GM18511 (cell line): Measurements from ENCODE around the gene MYF5.

Experiments
- ATAC-seq: cut with Tn5 transposase; IDR thresholded peaks from one replicate; pipeline ENCODE4 v1.9.1; 2021; ENCODE audit warnings: mild to moderate bottlenecking, moderate library complexity; ENCODE audit not compliant: unreplicated experiment

Gene MYF5

DNA sequence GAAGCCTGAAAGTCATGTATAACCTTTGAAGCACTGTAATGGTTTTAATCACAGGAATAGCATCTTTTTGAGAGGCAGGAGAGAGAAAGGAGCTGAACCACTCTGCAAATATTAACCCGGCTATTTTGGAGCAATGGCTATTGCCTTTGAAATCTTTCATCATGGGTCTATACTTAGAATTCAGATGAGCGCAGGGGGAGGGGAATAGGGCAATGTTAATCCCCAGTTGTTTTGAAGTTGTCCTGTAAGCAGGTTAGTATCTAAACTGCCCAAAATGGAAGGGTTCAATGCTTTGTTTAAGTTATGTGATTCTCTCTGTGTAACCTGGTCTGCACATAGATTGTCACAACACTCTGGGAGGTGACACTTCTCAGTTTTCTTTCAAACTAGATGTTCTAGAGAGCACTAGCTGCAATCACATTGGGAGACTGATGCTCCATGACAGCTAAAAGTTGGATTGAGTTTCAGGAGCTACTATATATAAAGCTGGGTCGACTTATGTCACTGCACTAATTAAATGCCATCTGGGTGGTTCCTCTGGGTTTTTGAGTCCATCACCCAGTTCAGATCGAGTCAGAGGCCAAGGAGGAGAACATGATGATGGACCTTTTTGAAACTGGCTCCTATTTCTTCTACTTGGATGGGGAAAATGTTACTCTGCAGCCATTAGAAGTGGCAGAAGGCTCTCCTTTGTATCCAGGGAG is 9.4 kb upstream of the MYF5 start, which contains the start of gene MYF6:
MYF6 (plus strand) TSS at position 509 of the 704 bp plus-strand sequence; CDS start at position 595, 86 bp downstream.
- no peak for ATAC-seq

DNA sequence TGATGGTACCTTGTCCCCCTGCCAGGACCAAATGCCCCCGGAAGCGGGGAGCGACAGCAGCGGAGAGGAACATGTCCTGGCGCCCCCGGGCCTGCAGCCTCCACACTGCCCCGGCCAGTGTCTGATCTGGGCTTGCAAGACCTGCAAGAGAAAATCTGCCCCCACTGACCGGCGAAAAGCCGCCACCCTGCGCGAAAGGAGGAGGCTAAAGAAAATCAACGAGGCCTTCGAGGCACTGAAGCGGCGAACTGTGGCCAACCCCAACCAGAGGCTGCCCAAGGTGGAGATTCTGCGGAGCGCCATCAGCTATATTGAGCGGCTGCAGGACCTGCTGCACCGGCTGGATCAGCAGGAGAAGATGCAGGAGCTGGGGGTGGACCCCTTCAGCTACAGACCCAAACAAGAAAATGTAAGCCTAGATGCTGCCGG is 8.9 kb upstream of the MYF5 start:
- ATAC-seq = no peak

DNA sequence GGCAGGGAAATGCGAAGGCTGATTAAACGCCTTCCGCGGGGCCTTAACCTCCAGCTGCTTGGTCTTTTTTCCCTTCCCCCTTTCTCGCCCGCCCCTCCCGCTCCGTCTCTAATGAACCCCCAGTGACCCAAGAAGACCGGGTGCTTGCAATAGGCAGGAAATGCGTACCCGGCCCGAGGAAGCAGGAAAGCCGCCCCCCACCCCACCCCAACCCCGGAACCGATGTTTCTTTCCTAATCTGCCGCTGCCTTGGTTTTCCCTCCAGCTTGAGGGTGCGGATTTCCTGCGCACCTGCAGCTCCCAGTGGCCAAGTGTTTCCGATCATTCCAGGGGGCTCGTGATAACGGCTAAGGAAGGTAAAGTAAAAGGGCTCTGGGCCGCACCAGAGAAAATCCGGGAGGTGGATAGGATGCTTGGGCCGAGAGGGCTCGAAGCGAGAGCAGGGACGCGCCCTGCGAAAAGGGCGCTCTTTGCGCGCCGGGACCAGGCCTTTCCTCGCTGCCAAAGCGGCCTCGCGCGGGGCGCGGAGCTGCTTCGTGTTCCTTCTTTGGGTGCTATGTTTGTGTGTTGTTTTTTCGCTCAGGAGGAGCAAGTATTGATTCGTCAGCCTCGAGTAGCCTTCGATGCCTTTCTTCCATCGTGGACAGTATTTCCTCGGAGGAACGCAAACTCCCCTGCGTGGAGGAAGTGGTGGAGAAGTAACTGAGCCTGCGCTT is 8.3 kb upstream of the MYF5 start:
- no peak for ATAC-seq

DNA sequence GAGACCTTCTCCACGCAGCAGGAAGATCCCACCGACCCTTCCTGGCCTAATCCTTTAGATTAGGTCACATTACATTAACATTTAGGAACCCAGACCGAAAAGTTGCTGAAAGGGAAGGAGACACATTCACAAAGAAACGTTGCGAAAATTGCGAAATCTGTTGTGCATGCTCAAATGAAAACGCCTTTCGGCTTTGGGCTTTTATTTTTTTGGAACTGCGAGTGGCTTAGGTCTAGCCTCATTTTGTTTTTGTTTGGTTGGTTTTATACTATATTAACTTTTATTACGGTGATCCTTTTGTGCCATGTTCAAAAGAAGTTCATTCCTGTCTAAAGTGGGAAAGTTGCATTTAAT is 7.8 kb upstream of the MYF5 start:
- no peak for ATAC-seq

DNA sequence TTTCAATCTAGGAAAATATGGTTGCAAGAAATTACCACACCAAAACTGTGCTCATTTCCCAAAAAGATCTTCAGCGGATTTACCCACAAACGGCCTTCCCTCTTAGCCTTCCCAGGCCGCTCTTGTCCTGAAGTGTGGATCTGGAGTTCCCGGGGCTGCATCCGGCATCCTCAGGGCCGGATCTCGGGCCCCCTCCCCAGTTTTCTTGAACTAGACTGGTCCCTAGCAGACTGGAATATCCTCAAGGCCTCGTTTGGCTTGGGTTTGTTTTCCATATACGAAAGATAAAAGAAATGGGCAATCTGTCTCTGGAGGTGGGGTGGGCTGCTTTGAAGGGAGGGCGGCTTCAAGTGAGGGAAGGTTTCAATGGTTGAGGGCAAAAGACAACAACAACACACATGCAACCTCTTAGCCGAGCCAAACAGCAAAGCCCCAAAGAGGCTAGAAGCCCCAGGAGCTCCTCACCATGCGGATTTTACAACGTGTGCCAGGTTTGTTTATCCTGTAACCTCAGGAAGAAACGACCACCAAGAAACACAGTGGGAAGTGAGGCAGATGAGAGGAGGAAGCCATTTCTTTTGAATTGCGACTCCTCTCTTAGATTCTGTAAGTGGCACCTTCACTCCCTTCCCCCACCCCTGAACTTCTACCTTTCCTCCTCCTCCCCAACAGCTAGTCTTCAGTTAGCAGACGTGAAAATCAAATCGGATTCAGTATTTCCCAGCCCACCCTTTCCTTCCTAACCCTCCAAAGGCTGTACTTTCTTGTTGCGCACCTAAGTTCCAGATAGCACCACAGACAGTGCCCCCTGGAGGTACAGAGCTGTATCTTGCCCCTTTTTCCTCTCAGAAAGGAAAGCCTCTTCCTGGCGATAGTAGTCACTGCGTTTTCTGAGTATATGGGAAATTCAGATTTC is 6.6 kb upstream of the MYF5 start:
- ATAC-seq = peak; percentile 65

DNA sequence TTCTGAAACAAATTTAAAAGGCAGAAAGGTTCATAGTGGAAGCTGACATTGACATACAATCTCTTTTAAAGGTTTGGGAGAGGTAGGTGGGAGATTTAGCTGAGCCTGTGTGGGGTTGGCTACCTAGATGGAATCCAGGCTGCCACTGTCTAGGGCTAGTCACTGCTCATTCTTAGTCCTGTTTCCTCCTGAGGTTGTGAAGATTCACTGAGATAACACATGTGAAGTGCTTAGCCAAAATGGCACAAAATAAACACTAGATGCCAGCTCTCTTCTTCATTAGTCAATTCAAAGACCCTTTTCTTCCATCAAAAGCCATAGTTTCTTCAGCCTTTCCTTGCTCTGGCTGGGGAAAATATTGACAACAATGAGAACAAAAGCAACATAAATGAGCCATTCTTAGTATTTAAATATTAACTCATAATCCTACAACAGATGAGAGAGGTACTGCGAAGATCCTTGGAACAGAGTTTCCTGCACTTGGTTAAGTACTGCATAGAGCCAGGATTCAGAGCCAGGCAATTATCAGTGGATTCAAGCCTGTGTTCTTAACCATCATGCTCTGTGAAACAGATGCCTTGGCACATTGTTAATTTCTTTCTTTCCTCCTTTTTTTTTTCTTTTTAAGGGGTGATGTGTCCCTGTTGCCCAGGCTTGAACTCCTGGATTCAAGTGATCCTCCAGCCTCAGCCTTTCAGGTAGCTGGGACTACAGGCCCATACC is 5.8 kb upstream of the MYF5 start:
- peak; percentile 28 for ATAC-seq

DNA sequence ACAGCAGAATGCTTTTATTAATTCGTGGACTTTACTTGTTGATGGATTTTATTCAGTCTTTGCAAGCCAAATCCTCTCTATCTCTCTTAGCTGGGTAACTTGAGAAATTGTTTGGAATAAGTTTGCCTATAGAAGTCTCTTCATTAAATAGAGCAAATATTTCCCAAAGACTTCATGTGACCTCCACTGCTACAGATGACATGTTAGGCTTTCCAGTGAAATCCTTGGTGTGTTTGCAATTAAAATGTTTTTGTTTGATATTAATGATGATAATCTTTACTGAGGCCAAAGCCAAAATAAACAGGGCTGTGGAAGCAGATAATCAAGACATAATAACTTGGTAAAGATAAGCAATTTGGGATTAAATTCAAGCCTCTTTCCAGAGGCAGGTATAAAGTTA is 4.8 kb upstream of the MYF5 start:
- ATAC-seq = no peak

DNA sequence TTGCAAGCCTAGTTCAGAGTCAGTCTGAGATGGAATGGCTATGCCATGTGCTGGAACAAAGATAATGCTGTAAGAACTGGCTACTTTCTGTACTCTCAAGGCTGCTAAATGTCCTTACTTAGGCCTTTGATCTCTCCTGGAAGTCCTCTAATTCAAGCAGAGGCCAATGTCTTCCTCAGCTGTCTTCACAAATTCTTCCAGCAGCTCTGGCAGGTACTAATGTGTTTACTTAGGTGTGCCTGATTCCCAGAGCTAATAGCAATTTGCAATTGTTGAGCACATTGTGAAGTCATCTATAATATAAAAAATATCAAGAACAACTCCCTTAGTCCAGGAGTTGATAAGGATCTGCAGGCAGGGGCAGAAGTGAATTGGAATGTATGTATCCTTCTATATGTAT is 3.8 kb upstream of the MYF5 start:
- ATAC-seq = no peak

DNA sequence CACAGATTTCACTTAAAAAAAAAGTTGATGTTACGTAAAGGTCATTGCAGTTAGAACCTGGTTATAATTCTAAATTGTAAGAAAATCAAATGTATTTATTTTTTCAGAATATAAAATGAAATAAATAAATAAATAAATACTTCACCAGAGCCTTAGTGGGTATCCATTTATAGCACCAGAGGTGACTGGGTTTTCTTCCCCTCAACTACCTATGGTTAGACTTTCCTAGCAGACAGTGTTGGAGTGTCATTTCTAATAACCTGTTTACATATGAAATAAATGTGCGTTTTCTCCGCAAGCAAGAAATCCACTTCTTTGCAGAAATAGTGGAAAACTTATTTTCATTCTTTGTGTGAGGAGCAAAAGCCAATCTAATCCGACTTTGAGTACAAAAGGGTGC is 3.3 kb upstream of the MYF5 start:
- ATAC-seq = no peak

DNA sequence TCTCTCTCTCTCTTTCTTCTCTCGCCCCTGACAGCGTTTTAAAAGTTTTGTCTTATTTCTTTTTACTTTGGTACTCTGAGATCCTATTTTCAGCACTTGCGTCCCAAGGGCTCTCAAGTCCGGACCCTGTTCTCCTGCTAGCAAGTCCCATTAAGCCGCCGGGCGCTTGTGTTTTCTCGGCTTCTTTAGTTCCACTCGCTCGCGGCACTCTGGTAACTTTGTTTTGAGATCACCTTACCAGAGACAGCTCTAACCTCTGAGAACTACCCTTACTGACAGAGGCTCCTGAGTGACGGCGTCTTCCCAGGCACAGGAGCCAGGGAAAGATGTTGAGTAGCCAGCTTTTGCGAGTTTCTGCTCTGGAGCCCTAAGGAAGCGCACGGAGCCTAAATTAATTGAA is 2.7 kb upstream of the MYF5 start:
- no peak for ATAC-seq

DNA sequence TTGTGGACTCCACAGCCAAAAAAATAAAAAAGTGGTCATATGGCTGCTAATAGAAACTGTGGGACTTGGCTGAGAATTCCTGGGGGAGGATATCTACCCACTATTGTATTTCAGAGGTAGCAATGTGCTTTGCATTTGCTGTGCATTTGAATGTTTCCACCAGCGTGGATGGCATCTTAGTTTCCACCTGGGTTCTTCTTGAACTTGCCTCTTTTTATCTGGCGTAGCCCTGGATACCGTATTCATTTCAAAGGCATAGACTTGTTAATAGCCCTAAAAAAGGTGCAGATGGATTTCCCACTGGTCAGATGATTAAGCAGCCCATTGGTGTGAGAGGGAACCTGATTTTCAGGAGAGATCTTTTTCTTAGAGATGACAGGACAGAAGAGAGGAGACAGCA is 1.9 kb upstream of the MYF5 start:
- ATAC-seq = no peak

DNA sequence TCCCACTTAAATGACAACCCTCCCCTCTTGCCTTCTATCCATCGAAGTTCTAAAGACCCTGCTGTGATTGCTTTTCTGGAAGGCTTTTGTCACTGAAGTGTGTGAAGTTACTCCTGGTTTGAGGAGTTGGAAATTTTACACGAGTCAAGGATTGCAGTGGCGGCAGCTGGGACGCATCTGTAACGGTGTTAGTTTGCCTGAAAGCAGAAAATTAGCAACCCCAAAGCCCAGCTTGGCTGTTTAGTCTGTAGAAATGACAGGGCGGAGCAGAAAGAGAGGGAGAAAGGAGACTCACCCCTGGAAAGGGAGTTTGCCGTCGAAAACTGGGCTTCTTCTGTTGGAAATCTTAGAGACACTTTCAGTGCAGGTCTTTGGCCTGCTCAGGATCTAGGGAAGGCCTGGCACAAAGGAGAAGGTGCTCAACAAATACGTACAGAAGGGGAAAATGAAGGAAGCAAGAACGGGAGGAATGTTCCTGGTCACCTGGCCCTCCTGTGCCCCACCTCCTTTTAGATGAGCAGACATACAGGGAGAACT is 931 bp upstream of the MYF5 start:
- ATAC-seq = no peak

DNA sequence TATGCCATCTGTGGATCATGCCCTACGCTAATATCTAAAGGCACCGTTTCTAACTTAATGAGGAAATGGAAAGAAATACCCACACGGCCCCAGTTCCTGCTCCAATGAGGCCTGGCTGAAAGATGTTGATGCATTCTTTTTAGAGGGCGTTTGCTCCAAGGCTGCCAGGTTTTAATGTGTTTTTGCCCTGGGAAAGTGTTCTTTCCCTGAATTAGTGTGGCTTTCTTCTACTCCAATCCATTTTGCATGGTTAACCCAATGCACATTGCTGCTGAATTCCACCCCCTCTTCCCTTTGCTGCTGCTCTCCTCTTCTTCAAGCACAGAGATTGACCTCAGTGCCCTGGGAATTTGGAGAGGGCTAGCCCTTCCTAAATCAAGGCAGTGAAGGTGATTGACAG is 1.1 kb downstream of the MYF5 start:
- ATAC-seq = no peak

DNA sequence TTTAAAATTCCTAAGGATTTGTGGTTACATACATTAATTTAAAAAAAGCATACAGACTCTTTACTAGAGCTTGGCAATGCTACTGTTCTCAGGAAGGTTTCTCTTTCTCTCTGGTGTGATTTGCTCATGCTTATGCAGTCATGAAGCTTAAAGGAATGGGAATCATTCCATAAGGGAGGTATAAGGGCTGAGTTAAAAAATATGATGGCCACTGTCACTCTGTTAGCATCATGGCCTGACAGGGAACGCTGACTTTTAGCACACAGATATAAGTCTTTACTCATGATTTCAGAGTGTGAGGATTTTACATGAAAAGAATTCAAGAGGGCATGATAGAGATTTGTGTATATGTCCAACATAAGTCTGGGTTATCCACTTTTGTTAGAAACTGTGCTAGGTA is 3.8 kb downstream of the MYF5 start:
- ATAC-seq = no peak

DNA sequence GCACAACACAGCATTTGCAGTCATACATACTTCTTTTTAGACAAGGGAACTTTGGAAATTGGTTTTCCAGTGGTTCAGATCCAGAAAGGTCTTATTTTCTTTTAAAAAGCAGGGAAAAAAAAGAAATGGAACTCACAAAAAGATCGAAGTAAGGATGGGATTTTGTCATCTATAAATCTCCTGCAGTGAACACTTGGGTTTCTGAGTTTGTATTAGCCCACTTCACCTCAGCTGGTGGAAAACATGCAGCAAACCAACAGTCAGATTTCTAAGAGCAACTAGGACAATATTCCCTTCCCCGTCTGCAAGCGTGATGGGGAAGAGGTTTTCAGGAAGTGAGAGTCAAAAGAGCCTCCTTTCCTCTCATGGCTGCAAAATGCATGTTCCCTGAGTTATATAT is 4.6 kb downstream of the MYF5 start:
- ATAC-seq = no peak

DNA sequence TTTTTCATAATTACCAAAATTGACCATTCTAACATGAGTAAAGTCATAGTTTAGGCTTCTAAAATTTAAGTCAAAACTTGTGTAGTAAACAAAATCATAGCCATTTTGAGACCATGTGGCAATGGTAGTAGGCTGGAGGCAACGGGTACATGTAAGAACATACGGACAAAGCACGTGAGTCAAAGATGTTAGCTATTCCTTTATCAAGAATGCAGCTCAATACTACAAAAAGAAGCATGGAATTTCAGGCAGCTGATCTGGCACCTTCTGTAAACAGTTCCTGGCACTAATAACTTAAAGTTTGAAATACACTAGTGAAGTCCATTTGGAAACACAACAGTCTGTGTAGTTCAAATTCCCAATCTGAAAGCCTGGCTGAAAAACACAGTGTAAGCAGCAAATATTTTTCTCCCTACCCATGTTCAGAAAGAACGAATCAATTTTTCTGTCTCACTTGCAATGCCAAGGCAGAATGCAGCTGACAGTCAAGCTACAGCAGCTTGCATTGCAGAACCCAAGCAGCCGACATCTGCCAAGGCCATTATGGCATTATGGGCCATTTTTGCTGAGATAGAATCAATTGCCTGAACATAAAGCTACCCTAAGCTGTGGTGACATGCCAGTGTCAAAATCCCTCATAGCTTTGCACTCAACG is 29.3 kb downstream of the MYF5 start:
- no peak for ATAC-seq

DNA sequence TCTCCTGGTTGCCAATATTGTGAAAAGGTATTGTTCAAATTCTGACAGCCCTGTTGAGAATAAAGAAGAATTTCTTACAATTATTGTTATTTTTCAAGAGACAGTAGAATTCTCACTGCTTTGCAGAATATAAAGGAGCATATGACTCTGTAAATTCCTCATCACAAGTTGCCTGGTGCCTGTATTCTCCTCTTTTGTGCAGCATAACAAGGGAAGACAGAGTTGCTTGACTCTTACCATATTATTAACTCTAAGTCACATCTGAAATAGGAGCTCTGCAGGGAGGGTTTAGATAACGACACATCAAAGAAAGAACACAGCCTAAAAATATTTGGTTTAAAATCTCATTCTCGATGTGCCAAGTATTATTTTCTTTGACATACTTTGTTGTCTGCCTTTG is 31.1 kb downstream of the MYF5 start:
- ATAC-seq = no peak

DNA sequence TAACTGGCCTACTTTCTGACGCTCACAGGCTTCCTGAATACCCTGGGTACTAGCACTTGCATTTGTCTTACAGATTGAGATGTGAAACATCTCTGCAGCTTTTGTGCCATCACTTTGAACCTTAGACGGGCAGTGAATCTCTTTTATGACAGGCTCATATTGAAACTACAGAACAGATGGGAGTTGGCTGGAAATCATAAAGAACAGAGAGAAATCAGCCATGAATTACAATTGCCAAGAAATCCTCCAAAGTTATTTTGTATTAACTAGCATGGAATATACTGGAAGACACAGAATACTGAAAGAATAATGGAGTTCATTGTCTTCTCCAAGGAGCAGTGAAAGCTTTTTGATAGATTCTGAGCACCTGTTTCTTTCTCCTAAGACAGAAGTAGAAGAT is 32.7 kb downstream of the MYF5 start:
- ATAC-seq = no peak

DNA sequence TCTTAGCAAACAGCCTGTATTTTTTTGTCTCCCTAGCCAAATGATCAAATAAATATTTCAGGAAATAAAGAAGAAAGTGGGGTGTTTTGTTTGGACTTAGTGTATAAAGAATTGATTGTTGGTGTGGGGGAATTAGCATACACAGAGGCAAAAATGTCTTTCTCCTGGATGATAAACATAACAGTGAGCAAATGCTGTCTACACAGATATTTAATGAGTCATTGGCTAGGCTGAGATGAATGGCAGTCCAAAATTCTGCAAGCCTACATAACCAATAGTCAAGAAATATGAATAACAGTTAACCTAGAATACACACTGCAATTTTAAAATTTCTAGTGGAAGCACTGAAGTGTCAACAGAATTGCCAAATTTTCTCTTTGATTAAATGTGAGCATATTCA is 35.8 kb downstream of the MYF5 start:
- ATAC-seq = no peak

DNA sequence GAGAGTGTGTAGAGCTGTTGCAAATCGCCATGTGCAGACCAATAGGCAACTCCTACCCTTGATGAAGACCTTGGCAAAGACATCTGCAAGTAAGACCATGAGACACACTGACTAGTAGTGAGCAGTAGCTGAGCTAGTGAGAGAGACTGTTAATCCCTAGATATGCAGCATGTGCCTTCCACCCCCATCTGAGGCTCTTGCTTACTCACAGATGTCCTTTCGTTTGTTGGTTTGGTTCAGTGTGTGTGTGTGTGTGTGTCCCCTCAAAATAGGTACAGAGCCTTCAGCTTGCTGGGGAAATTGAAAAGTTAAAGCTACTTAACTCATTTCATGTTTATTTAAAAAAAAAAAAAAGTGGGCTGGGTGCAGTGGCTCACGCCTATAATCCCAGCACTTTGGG is 37.6 kb downstream of the MYF5 start:
- no peak for ATAC-seq
